Gastroesophageal sphincter (tissue), 4 donors: ENCODE results near the gene OS9. TPM values are rescaled to one million over a fixed set of nuclear protein-coding genes. Genes with fewer than 3 reads are reported as not detected.

Experiments used
- ATAC-seq: fragments of 150-250 bp; one replicate; pipeline ENCODE4 v1.9.1; 2016; ENCODE audit warnings: mild to moderate bottlenecking, moderate library complexity
- H3K27ac ChIP-seq, 4 donors: fragments of 200-600 bp; sonication (generic) in 3 of 4; 1 replicate in 3 of 4; 2 replicates in 1 of 4; pipeline ENCODE4 v1.5.1; 2016 to 2019
- H3K27me3 ChIP-seq: fragments of 200-600 bp; sonication (generic); one replicate; pipeline ENCODE4 v1.5.1; 2019
- H3K36me3 ChIP-seq, 2 donors: fragments of 200-600 bp; sonication (generic); one replicate each; pipeline ENCODE4 v1.5.1; 2019; ENCODE audit warnings: control low read depth in 1 of 2
- H3K4me1 ChIP-seq, 3 donors: fragments of 200-600 bp; sonication (generic); 1 replicate in 2 of 3; 2 replicates in 1 of 3; pipeline ENCODE4 v1.5.1; 2016 to 2019; ENCODE audit warnings: control low read depth in 2 of 3
- H3K4me3 ChIP-seq, 2 donors: fragments of 200-600 bp; sonication (generic); one replicate each; pipeline ENCODE4 v1.5.1; 2019; ENCODE audit warnings: mild to moderate bottlenecking in 1 of 2, moderate library complexity in 1 of 2
- H3K9me3 ChIP-seq, 3 donors: fragments of 200-600 bp; sonication (generic); one replicate each; pipeline ENCODE4 v1.5.1; 2017 to 2019; ENCODE audit warnings: control low read depth in 2 of 3
- EP300 ChIP-seq: sonication (generic); formaldehyde crosslinking; IDR thresholded peaks from one replicate; pipeline ENCODE4 v1.6.1; 2017; ENCODE audit warnings: antibody characterized with exemption, mild to moderate bottlenecking
- POLR2A ChIP-seq, 2 donors: fragments of 450-650 bp; IDR thresholded peaks; one replicate each; pipeline ENCODE4 v1.6.1; 2017; ENCODE audit warnings: antibody characterized with exemption in 2 of 2, mild to moderate bottlenecking in 2 of 2, moderate library complexity in 1 of 2
- POLR2AphosphoS5 ChIP-seq: sonication (generic); formaldehyde crosslinking; IDR thresholded peaks from one replicate; pipeline ENCODE4 v1.6.1; 2017; ENCODE audit warnings: antibody characterized with exemption
- WGBS, 2 donors: methylation state at CpG; one replicate each; pipeline ENCODE4 v1.1.5; 2018; ENCODE audit warnings: low coverage in 1 of 2; 5-methylcytosine and 5-hydroxymethylcytosine counted together
- total RNA-seq, 4 donors: library from RNA; depleted of rRNA; stranded (reverse); fragments of >200 nt; gene quantifications; one replicate each; pipeline ENCODE4 v1.1.0, GENCODE V29; 2016
- TF ChIP-seq, protein P1 (sequence below), 4 experiments: fragments of 200-600 bp in 2 of 4; fragments of 450-650 bp in 2 of 4; sonication (generic) in 1 of 4; IDR thresholded peaks; one replicate each; pipeline ENCODE4 v1.5.1; 2017 to 2019; ENCODE audit warnings: antibody characterized with exemption in 4 of 4, mild to moderate bottlenecking in 2 of 4, moderate library complexity in 2 of 4

Gene OS9
- total RNA-seq, 4 donors from 2014 or later: 161 to 235 (median 186) TPM

DNA sequence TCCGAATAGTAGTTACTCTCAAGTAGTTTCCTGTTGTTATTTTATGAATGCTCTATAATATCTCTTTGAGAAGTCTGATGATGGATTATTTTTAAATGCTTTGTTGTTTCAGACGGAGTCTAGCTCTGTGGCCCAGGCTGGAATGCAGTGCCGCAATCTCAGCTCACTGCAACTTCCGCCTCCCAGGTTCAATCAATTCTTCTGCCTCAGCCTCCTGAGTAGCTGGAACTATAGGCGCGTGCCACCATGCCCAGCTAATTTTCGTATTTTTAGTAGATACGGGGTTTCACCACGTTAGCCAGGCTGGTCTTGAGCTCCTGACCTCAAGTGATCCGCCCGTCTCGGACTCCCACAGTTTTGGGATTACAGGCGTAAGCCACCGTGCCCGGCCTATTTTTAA lies 1.4 kb upstream of the OS9 start:
- no peak overlapping the region for H3K4me3 ChIP-seq
- WGBS, 2 donors: 92 to 94% methylated on average over 12 to 13 of the region's 15 CpGs
- TF ChIP-seq POLR2AphosphoS5 (no peak), POLR2A (IDR thresholded peaks at IDR 0.05) (no peak), EP300 (no peak)
- TF ChIP-seq, protein P1, sequence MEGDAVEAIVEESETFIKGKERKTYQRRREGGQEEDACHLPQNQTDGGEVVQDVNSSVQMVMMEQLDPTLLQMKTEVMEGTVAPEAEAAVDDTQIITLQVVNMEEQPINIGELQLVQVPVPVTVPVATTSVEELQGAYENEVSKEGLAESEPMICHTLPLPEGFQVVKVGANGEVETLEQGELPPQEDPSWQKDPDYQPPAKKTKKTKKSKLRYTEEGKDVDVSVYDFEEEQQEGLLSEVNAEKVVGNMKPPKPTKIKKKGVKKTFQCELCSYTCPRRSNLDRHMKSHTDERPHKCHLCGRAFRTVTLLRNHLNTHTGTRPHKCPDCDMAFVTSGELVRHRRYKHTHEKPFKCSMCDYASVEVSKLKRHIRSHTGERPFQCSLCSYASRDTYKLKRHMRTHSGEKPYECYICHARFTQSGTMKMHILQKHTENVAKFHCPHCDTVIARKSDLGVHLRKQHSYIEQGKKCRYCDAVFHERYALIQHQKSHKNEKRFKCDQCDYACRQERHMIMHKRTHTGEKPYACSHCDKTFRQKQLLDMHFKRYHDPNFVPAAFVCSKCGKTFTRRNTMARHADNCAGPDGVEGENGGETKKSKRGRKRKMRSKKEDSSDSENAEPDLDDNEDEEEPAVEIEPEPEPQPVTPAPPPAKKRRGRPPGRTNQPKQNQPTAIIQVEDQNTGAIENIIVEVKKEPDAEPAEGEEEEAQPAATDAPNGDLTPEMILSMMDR (IDR thresholded peaks at IDR 0.05): no peak
- no peak overlapping the region for H3K27ac ChIP-seq
- no peak for ATAC-seq
- peaks cover 0 to 21% of the 10 kb centered on the region in 2 donors for H3K36me3 ChIP-seq
- peaks cover 19% of the 10 kb centered on the region for H3K27me3 ChIP-seq
- peaks cover 0 to 20% (median 7%) of the 10 kb centered on the region in 3 donors for H3K4me1 ChIP-seq
- H3K9me3 ChIP-seq: no peaks in the 10 kb centered on the region

DNA sequence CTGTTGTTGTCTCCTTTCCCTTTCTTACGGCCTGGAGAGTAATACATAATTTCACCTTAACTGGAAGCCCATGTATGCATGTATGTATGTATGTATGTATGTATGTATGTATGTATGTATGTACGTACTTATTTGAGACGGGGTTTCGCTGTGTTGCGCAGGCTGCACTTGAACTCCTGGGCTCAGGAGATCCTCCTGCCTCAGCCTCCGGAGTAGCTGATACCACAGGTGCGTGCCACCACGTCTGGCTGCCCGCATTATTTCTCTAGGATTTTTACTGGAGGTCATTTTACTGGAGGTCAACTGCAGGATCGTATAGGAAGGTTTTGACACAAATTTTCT lies 644 bp upstream of the OS9 start:
- peaks cover 0 to 20% (median 7%) of the 10 kb centered on the region in 3 donors for H3K4me1 ChIP-seq
- H3K4me3 ChIP-seq: peak overlapping the region; percentile 28 to 31
- H3K36me3 ChIP-seq: peaks cover 0 to 27% of the 10 kb centered on the region in 2 donors
- TF ChIP-seq EP300 (no peak), POLR2AphosphoS5 (no peak), POLR2A (IDR thresholded peaks at IDR 0.05) (no peak)
- TF ChIP-seq, protein P1 (IDR thresholded peaks at IDR 0.05): no peak
- H3K27me3 ChIP-seq: peaks cover 11% of the 10 kb centered on the region
- no peak for ATAC-seq
- H3K9me3 ChIP-seq: no peaks in the 10 kb centered on the region
- peak overlapping the region in 3 of 4 donors; percentile 38 to 47 (median 40) for H3K27ac ChIP-seq
- 31 to 33% methylated on average over 4 to 6 of the region's 10 CpGs for WGBS, 2 donors

DNA sequence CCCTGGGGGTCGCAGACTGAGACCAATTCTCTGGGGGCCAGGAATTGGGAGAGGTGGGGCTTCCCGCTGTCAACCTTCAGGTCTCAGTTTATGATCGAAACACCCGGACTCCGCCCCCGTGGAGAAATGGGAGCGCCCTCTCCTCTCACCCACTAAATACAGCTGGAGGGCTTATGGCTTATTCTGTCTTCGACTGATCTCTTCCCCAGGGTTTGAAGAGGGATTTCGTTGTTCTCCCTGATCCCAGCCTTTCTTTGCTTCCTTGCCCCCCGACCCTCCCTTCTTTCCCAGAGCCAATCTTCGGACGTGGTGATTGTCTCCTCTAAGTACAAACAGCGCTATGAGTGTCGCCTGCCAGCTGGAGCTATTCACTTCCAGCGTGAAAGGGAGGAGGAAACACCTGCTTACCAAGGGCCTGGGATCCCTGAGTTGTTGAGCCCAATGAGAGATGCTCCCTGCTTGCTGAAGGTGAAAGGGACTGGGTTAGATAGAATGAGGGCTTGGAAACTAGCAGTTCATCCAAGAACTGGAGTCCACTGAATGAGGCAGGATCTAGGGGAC lies 607 bp downstream of the OS9 start:
- Histone ChIP-seq H3K27me3 (peaks cover 1% of the 10 kb centered on the region), H3K4me1 (peaks cover 0 to 20% (median 7%) of the 10 kb centered on the region in 3 donors), H3K36me3 (peaks cover 0 to 37% of the 10 kb centered on the region in 2 donors), H3K27ac (peak overlapping the region; percentile 53 to 87 (median 84)), H3K9me3 (no peaks in the 10 kb centered on the region), H3K4me3 (peak overlapping the region; percentile 75 to 98)
- WGBS, 2 donors: 0% methylated on average over 7 of the region's 15 CpGs; no CpG with 5 or more reads in 1 of the 2 donors
- ATAC-seq: no peak
- TF ChIP-seq, protein P1 (IDR thresholded peaks at IDR 0.05): no peak
- TF ChIP-seq POLR2A (IDR thresholded peaks at IDR 0.05) (no peak), EP300 (no peak), POLR2AphosphoS5 (no peak)

DNA sequence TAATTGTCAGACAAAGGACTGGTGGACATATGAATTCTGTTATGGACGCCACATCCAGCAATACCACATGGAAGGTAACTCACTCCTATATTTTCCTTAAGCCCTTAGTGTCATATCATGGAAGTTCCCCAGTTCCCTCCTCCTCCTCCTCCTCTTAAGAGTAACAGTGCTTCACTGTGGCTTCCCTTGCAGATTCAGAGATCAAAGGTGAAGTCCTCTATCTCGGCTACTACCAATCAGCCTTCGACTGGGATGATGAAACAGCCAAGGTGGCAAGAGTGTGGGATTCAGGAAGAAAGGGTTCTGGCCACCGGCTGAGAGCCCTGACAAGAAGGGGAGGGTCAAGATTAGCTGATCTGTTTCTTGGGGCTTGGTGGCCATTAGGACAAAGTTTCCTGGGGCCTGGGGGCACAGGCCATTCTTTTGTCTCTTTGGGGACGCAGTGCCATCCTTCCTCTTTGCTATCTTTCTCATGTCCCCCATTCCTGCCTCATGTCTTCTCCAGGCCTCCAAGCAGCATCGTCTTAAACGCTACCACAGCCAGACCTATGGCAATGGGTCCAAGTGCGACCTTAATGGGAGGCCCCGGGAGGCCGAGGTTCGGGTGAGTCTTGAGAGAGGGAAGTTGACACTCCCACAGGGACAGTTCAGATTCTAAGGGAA lies 2.0 kb downstream of the OS9 start:
- Histone ChIP-seq H3K27me3 (no peaks in the 10 kb centered on the region), H3K9me3 (no peaks in the 10 kb centered on the region), H3K36me3 (peaks cover 0 to 46% of the 10 kb centered on the region in 2 donors), H3K4me1 (peaks cover 0 to 20% (median 7%) of the 10 kb centered on the region in 3 donors), H3K27ac (no peak overlapping the region), H3K4me3 (no peak overlapping the region)
- 88 to 94% methylated on average over 1 to 4 of the region's 11 CpGs for WGBS, 2 donors
- no peak for ATAC-seq
- TF ChIP-seq POLR2A (IDR thresholded peaks at IDR 0.05) (no peak), POLR2AphosphoS5 (no peak), EP300 (no peak)
- TF ChIP-seq, protein P1 (IDR thresholded peaks at IDR 0.05): no peak

DNA sequence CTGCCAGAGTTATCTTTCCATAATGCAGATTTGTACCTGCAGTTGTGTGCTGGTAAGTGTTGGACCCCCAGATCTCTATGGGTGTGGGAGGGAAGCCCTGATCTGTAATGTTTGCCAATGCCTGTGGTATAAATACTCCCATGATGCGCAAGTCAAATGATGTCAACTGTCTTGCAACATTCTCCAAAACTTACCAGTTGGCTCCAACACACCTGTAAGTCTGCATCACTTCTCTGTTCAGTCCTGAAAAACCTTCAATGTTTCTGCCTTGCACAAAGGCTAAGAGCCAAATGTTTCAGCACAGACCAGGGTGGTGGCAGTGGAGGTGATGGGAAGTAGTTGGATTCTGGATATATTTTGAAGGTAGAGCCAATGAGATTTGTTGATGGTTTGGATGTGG lies 3.1 kb downstream of the OS9 start:
- Histone ChIP-seq H3K27ac (no peak overlapping the region), H3K4me1 (peaks cover 0 to 20% (median 7%) of the 10 kb centered on the region in 3 donors), H3K4me3 (no peak overlapping the region), H3K27me3 (no peaks in the 10 kb centered on the region), H3K36me3 (peaks cover 0 to 54% of the 10 kb centered on the region in 2 donors), H3K9me3 (no peaks in the 10 kb centered on the region)
- WGBS, 2 donors: 80 to 100% methylated on average over 1 of the region's 1 CpG
- ATAC-seq: no peak
- TF ChIP-seq, protein P1 (IDR thresholded peaks at IDR 0.05): no peak
